Activated CD8-positive, alpha-beta memory T cell treated with anti-CD3 and anti-CD28 coated beads for 4 hours (primary cell): ENCODE data around the gene LETM1.

Experiments used
- DNase-seq, 2 donors: peaks; one replicate each; pipeline ENCODE4 v3.0.0-alpha.2; 2020; ENCODE audit warnings: low read depth in 2 of 2

LETM1 gene

GRCh38 chr4:1778642-1779392, 77.1 kb downstream of the LETM1 start:
- DNase-seq, result no peak

DNA sequence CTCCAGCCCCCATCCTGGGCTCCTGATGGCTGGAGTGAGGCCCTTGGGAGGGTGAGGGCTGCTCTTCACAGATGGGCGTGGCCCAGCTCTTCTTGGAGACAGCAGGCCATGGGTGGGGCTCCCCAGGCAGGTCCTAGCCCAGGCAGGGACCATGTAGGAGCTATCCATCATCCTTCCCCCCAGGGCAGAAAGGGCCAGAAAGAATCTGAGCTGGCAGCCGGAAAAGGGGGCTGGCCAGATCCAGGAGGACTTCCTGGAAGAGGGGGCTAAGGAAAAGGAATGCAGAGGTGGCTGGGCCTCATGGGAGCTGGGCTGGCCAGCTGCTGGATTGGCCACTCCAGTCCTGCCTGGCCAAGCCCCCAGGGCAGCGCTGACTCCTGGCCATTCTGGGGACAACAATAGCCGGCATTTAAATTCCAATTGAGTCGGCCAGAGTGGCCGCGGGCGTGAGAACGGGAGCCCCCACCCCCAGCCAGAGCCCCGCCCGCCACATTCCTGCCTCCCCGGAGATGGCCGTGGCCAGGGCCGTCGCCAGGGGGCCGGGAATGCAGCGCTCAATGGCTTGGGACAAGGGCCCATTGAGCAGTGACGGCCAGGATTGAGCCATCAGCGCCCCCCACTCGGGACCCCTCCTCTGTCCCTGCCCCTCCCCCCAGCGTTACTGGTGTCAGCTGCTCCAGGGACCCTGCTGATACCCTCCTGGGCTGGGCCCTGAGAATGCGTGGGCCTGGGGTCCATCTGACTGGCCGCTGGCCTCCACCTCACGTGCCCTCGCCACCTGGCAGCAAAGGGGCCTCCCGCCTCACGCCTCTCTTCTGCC, 77.9 kb downstream of the LETM1 start:
- no peak for DNase-seq

GRCh38 chr4:1776521-1777161, 79.3 kb downstream of the LETM1 start:
- DNase-seq, result no peak

DNA sequence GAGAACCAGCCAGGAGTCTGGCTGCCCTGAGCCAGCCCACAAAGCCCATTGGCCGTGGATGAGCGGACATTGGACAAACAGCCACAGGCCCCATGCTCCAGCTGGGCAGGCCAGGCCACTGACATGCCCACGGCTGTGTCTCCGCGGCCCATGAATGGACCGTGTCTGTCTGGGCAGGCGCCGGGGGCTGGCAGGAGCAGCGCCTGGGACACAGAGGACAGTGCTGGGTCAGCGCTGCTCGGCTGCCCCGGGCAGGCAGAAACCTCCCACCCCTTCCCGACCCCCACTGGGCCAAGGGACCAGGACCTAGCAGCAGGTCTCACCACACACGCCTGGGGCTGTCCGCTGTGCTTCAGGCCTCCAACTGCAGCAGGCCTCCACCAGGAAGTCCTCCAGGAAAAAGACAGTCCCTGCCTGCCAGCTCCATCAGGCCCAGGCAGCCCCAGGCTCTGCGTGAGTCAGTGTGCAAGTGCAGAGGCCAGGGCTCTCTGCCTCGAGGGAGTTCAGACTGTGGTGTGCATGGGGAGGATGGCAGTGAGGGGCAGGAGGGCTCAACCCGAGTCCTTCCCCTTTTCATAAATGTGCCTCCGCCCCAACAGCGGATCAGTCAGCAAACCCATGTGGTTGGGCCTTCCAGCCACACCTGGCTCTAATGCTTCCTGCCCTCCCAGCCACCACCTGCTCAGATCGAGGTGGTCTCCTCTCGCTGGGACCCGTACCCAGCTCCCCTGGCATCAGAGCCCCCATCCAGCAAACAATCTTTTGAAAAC, 80.0 kb downstream of the LETM1 start:
- DNase-seq, result no peak

DNA sequence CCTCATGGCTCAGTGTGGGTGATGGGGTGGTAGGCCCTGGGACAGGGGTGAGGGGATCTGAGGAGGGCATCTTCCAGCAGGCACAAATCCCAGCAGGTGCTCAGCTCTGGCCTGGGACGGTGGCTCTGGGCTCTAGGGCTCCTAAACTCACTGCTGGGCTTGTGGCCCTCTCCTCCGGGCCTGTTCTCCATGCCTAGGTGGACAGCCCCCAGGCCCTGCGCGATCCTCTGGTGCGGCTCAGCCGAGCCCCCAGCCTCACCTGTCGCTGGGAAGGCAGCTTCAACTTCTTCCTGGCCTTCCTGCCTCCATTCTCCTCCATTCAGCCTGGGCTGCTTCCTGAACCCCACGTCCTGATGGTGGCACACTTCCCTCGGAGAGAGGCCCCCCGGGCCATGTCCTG, 82.2 kb downstream of the LETM1 start:
- DNase-seq, result no peak

DNA sequence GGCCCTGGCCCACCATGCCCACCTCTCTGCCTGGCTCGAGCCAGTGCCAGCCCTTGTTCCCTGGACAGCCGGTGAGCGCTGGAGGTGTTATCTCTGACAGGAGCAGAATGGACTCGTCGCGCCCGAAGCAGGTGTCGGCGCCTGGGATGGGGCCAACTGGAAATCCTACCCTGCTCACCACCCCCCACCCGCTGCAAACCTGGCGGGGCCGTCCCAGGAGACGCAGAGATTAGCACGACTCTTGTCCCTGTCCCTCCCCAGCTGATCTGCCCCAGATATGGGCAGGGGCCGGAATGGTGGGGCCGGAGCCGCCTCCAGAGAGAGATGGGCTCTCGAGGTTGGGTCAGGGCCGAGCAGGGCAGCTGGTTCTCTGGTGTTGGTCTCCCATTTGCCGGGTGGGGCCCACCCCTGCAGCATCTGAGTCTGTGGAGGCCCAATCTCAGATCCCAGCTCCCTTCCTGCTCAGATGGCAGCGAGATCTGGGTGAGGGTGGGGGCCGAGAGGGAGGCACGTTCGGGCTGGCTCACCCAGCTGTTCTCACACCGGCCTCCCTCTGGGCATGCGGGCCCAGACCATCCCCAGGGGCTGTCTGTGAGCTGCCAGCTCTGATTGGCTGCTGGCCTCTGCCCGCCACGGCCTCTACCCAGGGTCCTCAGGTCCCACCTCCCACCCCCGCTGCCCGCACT, 83.0 kb downstream of the LETM1 start:
- no peak for DNase-seq

GRCh38 chr4:1771555-1772305, 84.2 kb downstream of the LETM1 start:
- DNase-seq, result no peak

DNA sequence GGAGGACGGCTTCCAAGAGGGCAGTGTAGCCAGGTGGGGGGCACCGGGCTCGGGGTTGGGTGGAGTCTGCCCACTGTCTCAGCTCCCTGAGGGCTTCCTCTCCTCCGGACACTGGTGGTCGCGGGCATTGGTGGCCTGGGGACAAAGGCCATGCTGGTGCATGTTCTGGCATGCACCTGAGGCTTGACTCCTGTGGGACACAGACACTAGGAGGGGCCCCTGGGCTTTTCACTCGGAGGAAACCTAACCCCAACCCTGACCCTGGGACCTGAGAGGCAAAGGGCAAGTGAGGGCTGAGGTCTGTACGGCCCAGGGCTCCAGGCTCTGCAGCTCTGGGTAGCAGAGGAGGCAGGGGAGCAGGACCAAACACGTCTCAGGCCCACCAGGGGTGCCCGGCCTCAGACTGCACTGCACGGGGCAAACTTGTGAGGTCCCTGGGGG, 85.1 kb downstream of the LETM1 start:
- no peak for DNase-seq

- DNase-seq, result no peak
Measured at GRCh38 chr4:1770245-1770644, 85.7 kb downstream of the LETM1 start.

DNA sequence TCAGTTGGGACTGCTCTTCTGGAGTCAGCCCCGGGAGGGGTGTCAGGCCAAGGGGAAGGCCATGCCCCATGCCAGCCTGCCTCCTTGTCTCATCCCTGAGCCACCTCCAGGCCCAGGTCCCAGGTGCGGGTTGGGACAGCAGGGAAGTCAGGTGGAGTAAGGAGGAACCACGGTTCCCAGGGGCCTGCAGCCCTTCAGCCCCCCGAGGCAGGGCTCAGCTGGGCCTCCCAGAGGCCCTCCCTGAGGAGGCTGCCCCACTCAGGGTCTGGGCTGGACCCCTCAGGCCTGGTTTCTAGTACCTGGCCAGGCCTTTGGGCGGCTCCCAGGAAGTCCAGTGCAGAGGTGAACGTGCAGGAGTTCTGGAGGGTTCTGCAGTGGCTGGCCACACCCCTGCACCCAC, 86.3 kb downstream of the LETM1 start:
- no peak for DNase-seq

- no peak for DNase-seq
Measured at GRCh38 chr4:1768367-1769034, 87.5 kb downstream of the LETM1 start.

DNA sequence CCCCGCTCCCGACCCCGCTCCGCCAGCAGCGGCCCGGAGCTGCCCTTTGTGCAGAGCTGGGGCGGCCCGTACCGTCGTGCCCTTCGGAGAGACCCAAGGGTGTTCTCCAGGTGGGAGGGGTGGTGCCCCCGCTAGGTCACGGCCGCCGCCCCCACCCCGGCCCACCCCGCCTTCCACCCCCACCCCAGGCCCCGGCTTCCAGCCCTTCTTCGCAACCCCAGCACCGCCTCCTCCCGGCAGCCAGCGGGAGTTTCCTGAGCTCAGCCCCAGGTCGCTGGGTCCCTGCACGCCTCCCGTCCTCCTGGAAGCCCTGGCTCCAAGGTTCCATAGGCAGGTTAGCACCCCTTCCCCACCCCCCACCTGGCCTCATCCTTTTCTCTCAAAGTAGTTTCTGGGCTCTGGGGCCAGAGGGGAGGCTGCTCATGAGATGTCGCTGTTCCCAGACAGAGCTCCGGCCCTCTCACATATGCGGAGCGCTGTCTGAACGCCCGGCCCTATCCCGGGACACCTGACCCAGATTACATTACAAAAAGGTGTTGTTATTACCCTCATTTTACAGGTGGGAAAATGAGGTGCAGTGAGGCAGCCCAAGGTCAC, 88.1 kb downstream of the LETM1 start:
- DNase-seq, result no peak

DNA sequence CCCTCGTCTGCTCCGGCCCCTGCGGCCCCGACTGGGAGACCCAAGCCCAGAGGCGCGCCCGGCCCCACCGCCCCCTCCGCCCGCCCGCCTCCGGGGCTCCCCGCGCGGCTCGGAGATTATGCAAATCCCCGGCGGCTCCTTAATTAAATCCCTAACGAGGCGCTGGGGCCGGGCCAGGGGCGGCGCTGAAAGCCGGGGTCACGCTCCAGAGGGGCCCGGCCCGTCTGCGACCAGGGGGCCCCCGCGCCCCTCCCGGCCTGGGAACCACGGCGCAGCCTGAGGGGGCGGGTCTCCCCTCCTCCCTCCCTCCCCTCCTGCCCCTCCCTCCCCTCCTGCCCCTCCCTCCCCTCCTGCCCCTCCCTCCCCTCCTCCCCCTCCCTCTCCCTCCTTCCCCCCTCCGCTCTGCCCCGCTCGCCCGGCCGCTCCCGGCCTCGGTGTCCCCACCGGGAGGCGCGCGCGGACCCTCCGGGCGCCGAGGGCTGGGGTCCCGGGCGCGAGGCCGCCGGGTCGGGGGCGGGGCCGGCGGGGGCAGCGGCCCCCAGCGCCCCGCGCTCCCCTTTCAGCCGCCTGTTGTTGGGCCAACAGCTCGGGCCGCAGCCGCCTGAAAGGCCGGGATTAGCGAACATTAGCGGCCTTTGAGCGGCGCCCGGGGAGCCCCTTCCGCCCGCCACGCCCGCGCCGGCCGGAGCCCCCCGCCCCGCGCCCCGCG, 88.7 kb downstream of the LETM1 start:
- no peak for DNase-seq

DNA sequence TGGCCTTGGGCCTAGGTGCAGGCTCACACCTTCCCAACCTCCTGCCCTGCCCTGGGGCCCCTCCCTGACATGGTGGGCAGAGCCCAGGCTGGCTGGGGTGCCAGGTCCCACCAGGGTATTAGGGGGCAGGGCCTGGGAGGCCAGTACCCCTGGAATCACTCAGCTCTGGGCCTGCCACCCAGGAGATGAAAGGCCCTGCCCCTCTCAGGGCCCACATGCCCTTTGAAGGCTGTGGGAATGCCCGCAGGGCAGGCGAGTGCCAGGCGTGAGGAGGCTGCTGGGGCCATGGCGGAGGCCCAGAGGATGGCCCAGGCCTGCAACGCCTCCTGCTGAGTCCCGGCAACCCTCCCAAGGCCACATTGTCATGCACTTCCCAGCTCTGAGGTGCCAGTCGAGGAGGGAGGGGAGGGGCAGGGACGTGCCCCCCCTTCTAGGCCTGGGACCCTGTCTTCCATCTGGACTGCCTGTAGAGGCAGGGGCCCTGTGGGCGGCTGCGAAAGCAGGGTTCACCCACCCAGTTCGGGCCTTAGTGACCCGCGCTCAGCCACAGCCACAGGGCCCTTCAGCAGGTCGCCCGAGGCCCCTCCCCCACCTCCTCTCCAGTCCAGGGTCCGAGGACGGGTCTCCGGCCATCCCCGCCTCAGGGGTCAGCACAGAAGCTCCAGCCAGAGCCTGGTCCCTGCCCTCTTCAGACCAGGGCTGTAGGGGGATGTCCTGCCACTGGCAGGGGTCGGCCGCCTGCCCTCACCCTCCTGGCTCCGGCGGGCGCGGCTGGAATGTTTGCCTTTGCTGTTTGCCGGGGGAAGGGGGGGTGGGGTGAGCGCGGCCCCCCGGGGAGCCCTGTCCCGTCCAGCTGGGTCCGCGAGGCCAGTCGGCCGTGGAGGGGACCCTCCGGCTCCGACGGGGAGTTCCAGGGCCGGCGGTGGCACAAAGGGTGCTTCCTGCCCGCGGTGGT, 89.6 kb downstream of the LETM1 start:
- DNase-seq, result no peak

- DNase-seq, result no peak
Measured at GRCh38 chr4:1765409-1766072, 90.4 kb downstream of the LETM1 start.

DNA sequence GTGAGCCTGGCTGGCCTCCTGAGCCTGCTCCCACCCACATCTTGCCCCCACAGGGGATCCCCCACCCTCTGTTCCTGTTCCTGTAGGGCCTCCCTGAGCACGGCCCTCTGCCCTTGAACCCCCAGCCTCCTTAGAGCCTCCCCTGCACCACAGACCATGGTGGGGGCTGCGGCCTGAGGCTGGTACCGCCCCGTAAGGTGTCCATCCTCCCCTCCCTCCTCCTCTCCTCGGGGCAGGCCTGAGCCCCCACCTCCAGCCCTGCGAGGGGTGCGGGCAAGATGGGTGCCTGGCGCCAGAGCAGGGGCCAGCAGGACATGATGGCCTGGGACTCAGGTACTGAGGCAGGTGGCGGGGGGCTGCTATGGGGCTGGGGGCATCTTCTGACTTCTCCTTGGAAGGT, 91.3 kb downstream of the LETM1 start:
- DNase-seq, result no peak

DNA sequence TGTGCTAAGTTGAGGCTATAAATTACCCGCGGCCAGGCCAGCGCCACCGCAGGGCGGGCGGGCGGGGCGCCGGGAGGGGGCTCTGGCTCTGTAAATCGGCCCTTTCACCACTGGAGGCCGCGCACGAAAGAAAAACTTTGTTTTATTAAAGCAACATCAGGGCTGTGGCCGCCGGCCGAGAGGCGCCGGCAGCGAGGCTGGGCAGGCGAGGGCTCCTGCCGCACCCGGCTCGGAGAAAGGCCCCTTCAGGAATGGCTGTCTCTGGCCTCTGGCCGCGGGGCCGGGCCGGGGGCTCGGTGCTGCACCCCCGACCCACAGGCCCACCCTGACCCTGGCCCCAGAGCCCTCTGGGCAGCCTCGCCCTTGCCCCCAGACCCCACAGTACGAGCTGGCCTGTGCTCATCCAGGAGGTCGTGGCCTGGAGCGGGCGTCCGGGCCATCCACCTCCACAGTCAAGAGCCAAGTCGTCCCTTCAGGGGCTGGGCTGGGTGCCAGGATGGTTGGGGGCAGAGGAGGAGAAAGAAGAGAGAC, 92.3 kb downstream of the LETM1 start:
- no peak for DNase-seq
